LNCAP (cell line): ENCODE results near the gene PCCA.

Experiments
- TF ChIP-seq, protein P1 (sequence below): fragments of 450-650 bp; IDR thresholded peaks from 2 replicates; pipeline ENCODE4 v1.5.1; 2017; ENCODE audit warnings: mild to moderate bottlenecking

PCCA gene

DNA sequence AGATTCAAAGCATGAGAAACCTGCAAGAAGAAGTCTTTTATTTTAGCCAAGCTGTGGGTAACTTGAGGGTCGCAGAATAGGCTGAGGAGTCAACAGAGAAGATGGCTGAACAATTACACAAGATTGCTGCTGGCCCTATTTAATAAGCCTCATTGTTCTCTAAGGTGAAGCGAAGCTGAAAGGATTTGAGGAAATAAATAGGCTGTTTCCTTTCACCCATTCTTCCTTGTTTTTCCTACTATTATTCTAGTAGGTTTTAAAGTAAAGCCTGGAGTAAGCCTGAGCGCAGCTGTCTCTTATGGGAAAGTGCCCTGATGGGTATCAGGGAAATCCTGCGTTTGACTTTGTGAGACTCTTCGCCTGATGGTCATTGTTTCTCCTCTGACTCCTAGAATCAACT, 25.0 kb upstream of the PCCA start:
- TF ChIP-seq, protein P1, sequence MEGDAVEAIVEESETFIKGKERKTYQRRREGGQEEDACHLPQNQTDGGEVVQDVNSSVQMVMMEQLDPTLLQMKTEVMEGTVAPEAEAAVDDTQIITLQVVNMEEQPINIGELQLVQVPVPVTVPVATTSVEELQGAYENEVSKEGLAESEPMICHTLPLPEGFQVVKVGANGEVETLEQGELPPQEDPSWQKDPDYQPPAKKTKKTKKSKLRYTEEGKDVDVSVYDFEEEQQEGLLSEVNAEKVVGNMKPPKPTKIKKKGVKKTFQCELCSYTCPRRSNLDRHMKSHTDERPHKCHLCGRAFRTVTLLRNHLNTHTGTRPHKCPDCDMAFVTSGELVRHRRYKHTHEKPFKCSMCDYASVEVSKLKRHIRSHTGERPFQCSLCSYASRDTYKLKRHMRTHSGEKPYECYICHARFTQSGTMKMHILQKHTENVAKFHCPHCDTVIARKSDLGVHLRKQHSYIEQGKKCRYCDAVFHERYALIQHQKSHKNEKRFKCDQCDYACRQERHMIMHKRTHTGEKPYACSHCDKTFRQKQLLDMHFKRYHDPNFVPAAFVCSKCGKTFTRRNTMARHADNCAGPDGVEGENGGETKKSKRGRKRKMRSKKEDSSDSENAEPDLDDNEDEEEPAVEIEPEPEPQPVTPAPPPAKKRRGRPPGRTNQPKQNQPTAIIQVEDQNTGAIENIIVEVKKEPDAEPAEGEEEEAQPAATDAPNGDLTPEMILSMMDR = no peak

DNA sequence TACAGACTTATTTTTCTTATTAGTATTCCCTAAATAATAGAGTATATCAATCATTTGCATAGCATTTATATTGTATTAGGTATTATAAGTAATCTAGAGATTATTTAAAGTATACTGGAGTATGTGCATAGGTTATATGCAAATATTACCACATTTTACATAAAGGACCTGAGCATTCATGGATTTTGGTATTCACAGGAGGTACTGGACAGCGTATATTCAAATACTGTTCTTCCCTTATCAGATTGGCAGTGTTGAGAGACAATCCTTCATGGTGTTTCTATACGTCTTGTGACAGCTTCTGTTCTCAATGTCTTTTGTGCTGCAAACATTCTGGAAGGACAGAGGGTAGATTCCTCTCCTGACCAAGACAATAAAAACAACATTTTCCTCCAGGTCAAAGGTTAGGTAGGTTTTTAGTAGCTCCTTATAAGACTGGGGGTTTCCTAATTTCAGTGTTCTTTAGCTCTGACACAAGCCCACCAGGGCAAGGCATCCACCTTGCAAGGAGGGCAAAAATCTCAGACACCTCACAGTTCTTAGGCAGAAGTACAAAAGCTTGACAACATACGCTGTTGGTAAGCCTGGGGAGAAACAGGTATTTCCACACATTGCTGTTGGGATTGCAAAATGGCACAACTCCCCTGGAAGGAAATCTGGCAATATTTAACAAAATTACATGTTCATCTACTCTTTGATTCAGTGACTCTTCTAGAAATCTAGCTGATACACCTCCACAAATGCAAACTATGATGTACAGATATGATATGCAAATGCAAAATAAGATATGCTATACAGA, 20.6 kb upstream of the PCCA start:
- TF ChIP-seq, protein P1 = no peak

DNA sequence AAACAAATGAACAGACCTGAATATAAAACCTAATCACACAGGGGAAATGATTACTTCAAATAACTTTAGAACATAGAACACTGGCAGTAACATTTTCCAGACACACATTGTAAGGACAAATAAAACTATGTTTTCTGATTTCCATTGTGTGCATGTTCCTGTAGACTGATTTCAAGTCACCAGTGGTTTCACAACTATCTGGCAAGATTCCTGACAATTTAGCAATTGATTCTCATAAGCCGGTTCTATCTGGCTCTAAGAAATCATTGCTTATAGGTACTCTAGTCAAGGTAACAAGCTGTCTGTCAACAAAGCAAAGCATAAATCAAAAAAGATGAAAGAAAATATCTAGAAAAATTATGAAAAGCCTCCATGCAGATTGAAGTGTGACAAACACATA, 19.6 kb upstream of the PCCA start:
- TF ChIP-seq, protein P1 = no peak

DNA sequence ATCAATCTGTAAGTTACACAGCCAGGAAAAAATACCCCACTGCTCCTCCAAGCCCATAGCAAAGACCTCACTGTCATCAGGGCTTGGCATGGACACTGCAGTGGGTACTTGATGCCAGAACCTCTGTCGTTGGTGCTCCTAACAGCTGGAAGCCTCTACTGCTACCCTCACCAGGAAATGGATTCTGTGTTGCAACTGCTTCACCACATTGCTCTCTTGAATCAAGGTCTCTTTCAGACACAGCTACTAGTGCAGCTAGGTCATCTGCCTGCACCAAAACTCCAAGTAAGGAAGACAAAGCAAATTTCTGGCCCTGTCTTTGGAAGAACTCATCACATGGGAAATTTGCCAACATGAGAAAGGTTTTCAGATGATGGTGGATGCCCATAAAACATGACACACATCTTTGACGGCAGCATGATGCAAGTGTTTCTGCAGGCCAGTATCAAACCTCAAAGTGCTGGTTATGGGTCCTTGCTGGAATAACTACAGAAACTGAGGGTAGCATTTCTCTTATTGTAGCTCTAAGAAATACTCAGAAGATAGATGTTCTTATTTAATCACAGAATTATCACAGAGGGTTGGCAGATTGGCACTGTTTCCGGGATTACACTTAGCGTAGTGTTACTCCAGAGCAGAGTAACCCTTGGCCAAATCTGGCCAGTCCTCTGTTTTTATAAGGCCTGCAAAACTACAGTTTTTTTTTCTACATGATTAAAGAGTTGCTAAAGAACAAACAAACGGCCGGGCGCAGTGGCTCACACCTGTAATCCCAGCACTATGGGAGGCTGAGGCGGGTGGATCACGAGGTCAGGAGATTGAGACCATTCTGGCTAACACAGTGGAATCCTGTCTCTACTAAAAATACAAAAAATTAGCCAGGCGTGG, 12.9 kb upstream of the PCCA start:
- TF ChIP-seq, protein P1 = no peak

DNA sequence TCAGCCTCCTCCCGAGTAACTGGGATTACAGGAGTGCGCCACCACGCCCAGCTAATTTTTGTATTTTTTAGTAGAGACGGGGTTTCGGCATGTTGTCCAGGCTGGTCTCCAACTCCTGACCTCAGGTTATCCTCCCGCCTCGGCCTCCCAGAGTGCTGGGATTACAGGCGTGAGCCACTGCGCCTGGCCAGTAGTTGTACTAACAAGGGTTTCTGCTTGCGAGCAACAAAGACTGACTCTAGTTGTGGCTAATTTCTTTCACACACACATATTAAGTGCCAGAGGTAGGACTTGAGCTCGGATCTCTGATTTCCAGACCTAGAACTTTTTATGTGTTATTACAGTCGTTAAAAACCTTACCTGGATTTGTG, 635 bp upstream of the PCCA start:
- TF ChIP-seq, protein P1 = no peak

DNA sequence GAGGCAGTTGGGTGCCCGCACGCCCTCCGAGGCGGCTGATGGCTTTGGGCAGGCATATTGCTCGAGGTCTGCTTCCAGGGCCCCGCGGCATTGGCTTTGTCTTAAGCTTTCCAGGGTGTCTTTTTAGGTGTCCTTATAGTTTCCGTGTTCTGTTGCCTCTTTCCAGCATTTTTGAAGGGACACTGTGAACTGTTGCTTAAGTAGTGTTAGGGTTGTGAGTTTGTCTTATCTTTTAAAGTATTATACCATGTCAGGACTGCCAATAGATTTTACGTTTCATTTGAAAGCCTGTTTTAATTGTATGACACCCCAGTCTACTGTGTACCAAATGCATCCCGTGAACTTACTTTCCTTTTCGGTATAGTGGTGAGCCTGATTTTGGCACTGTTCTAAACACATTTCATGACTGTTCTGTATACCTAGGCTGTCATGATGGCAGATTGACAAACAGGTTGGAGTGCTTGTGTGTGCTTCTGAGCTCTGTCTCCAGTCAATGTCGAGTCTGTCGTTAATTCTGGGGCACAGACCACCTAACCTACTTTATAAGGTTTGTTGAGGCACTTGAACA, 656 bp downstream of the PCCA start:
- TF ChIP-seq, protein P1 = no peak

DNA sequence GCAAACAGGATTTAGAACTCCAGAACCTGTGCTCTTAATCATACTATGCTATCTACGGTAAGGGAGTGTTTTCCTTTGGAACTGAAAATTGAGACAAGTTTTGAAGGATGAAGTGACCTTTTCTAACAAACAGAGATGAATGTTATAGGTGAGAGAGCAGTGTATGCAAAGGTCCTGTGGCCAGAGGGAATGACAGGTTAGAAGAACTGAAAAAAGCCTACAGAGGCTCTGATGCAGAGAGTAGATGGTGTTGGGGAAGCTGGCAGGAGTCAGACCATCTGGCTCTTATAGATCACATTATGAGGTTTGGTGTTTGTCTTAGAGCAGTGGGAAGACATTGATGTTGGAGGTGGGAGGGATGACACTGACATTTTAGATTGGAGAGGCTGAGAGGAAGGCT, 2.0 kb downstream of the PCCA start:
- TF ChIP-seq, protein P1 = no peak
